Breast epithelium (tissue), 3 donors: ENCODE results near the gene PCNX2.

Experiments
- POLR2A ChIP-seq: fragments of 450-650 bp; IDR thresholded peaks from one replicate; pipeline ENCODE4 v1.6.1; 2016; ENCODE audit warnings: antibody characterized with exemption, mild to moderate bottlenecking, moderate library complexity
- TF ChIP-seq, protein P1 (sequence below), 3 donors: fragments of 450-650 bp; IDR thresholded peaks; one replicate each; pipeline ENCODE4 v1.5.1; 2016 to 2017; ENCODE audit warnings: antibody characterized with exemption in 3 of 3, mild to moderate bottlenecking in 3 of 3, moderate library complexity in 3 of 3

DNA sequence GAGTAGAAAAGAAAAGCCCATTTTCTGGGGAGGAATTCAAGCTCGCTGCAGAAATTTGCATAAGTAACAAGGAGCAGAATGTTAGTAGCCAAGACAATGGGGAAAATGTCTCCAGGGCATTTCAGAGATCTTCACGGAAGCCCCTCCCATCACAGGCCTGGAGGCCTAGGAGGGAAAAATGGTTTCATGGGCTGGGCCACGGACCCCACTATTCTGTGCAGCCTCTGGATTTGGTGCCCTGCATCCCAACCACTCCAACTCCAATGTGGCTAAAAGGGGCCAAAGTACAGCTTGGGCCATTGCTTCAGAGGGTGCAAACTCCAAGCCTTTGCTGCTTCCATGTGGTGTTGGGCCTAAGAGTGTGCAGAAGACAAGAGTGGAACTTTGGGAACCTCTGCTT lies 302.0 kb downstream of the PCNX2 start:
- TF ChIP-seq, protein P1, sequence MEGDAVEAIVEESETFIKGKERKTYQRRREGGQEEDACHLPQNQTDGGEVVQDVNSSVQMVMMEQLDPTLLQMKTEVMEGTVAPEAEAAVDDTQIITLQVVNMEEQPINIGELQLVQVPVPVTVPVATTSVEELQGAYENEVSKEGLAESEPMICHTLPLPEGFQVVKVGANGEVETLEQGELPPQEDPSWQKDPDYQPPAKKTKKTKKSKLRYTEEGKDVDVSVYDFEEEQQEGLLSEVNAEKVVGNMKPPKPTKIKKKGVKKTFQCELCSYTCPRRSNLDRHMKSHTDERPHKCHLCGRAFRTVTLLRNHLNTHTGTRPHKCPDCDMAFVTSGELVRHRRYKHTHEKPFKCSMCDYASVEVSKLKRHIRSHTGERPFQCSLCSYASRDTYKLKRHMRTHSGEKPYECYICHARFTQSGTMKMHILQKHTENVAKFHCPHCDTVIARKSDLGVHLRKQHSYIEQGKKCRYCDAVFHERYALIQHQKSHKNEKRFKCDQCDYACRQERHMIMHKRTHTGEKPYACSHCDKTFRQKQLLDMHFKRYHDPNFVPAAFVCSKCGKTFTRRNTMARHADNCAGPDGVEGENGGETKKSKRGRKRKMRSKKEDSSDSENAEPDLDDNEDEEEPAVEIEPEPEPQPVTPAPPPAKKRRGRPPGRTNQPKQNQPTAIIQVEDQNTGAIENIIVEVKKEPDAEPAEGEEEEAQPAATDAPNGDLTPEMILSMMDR (IDR thresholded peaks at IDR 0.05), result no peak
- no peak for TF ChIP-seq POLR2A
